Caco-2 (cell line): ENCODE data around the gene UBE2L6. TPM values are rescaled to one million over a fixed set of nuclear protein-coding genes. Genes with fewer than 3 reads are reported as not detected.

Experiments used
- BruUV-seq: library from RNA; stranded (reverse); fragments of 400-500 nt; replicated peaks from 2 replicates; lab custom pipeline; 2021; lab: Mats Ljungman, UMichigan
- CTCF ChIA-PET: fragments of 300-600 bp; sonication (Branson Sonifier 250); formaldehyde crosslinking; loops from one replicate; lab custom pipeline; 2022; ENCODE audit warnings: antibody characterized with exemption; lab: Charles Lee
- POLR2A ChIA-PET: fragments of 300-600 bp; sonication (Branson Sonifier 250); formaldehyde crosslinking; loops from one replicate; lab custom pipeline; 2022; ENCODE audit warnings: antibody characterized with exemption; lab: Charles Lee
- DNase-seq, 2 experiments: peaks; one replicate each; pipeline versions ENCODE4 v3.0.0 to v3.0.0-alpha.2; 2020 to 2022
- H3K27me3 ChIP-seq: replicated peaks from 2 replicates; pipeline ENCODE4 v1.6.0; 2011; ENCODE audit warnings: low read length; ENCODE audit not compliant: control insufficient read depth, insufficient read depth
- H3K36me3 ChIP-seq: 2 replicates; pipeline ENCODE4 v1.5.1; 2011; ENCODE audit warnings: low read length; ENCODE audit not compliant: control insufficient read depth, insufficient read depth
- H3K4me1 ChIP-seq: fragments of 250-450 bp; sonication (Bioruptor Pico); 2 replicates; pipeline ENCODE4 v1.5.1; 2020; ENCODE audit warnings: mild to moderate bottlenecking
- H3K4me3 ChIP-seq: 2 replicates; pipeline ENCODE4 v1.5.1; 2011; ENCODE audit warnings: low read depth, mild to moderate bottlenecking, control low read depth, low read length
- H3K9me3 ChIP-seq: fragments of 250-450 bp; sonication (Bioruptor Pico); 2 replicates; pipeline ENCODE4 v1.5.1; 2020; ENCODE audit warnings: mild to moderate bottlenecking, moderate library complexity
- H3K27ac Mint-ChIP-seq: one replicate; pipeline ENCODE4 v1.8.0; 2022; ENCODE audit warnings: mixed read lengths; ENCODE audit not compliant: unreplicated experiment
- H3K27me3 Mint-ChIP-seq: one replicate; pipeline ENCODE4 v1.8.0; 2022; ENCODE audit warnings: mixed read lengths; ENCODE audit not compliant: insufficient read depth, unreplicated experiment
- H3K36me3 Mint-ChIP-seq: one replicate; pipeline ENCODE4 v1.8.0; 2022; ENCODE audit warnings: mild to moderate bottlenecking, mixed read lengths; ENCODE audit not compliant: insufficient read depth, unreplicated experiment
- H3K4me1 Mint-ChIP-seq: one replicate; pipeline ENCODE4 v1.8.0; 2022; ENCODE audit warnings: low read depth, mixed read lengths; ENCODE audit not compliant: unreplicated experiment
- H3K4me3 Mint-ChIP-seq: one replicate; pipeline ENCODE4 v1.8.0; 2022; ENCODE audit warnings: mild to moderate bottlenecking, moderate library complexity, mixed read lengths; ENCODE audit not compliant: unreplicated experiment
- H3K9me3 Mint-ChIP-seq: one replicate; pipeline ENCODE4 v1.8.0; 2022; ENCODE audit warnings: mixed read lengths; ENCODE audit not compliant: unreplicated experiment
- intact Hi-C: fragments of 100-400 bp; cut with micrococcal nuclease; formaldehyde crosslinking; loops from one replicate; pipeline ENCODE4 v1.10.0; 2022; ENCODE audit not compliant: unreplicated experiment
- total RNA-seq: library from RNA; stranded (reverse); gene quantifications from 2 replicates; pipeline ENCODE4 v1.2.3, GENCODE V29; 2022
- TF ChIP-seq, protein P1 (sequence below), 2 experiments: fragments of 200-600 bp in 1 of 2; IDR thresholded peaks; 1 replicate in 1 of 2; 2 replicates in 1 of 2; pipeline versions ENCODE4 v1.5.1 to v1.8.0; 2011 to 2022; ENCODE audit warnings: antibody characterized with exemption in 1 of 2, control low read depth in 1 of 2, inconsistent platforms in 1 of 2, low read depth in 1 of 2, low read length in 1 of 2, mild to moderate bottlenecking in 1 of 2, moderate library complexity in 1 of 2; ENCODE audit not compliant: insufficient read depth in 1 of 2, severe bottlenecking in 1 of 2, unreplicated experiment in 1 of 2

The UBE2L6 gene
- total RNA-seq, 1 experiment from 2014 or later = 20.2 TPM

DNA sequence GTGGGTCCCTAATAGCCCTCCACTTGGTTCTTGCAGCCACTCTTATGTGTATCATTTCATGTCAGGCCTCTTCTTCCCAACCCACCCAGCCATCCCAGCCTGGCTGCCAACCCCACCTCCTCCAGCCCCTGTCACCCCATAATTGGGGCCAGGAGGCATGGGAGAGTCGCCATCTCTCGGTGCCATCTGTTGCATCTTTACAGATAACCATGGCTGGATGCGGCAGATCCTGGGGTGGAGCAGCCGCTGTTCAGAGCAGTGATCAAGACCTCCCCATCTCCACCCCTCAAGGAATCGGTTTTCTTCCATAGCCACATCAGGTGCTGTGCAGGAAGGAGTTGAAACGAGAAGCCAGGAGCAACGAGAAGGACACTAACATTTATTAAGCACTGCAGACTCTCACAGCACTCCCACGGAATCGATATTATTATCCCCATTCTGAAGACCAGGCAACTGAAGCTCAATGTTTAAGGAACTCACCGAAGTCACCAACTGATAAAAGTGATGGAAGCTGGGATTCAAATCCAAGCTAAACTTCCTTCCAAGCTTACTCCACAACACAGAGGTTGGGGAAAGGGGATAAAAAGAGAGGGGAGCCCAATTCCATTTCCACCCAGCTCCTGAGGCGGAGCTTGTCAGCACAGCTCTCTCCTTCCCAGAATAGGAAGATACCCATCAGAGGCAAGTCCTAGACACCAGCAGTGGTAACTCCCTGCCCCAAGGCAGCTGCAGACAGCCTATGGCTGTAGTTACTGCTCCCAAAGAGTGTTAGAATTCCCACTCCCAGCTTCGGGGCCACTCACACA, 54.6 kb downstream of the UBE2L6 start:
- no peaks in the 10 kb centered on the region for H3K4me1 Mint-ChIP-seq
- no peaks in the 10 kb centered on the region for H3K36me3 ChIP-seq
- H3K9me3 ChIP-seq = no peaks in the 10 kb centered on the region
- no peaks in the 10 kb centered on the region for H3K9me3 Mint-ChIP-seq
- H3K36me3 Mint-ChIP-seq = peaks cover 13% of the 10 kb centered on the region
- no peak overlapping the region for H3K27ac Mint-ChIP-seq
- POLR2A ChIA-PET = interaction anchor here (1.0 kb wide), 1 partner anchor 19 kb away, joined by 3 read pairs; no protein-coding TSS in a partner anchor
- TF ChIP-seq, protein P1, sequence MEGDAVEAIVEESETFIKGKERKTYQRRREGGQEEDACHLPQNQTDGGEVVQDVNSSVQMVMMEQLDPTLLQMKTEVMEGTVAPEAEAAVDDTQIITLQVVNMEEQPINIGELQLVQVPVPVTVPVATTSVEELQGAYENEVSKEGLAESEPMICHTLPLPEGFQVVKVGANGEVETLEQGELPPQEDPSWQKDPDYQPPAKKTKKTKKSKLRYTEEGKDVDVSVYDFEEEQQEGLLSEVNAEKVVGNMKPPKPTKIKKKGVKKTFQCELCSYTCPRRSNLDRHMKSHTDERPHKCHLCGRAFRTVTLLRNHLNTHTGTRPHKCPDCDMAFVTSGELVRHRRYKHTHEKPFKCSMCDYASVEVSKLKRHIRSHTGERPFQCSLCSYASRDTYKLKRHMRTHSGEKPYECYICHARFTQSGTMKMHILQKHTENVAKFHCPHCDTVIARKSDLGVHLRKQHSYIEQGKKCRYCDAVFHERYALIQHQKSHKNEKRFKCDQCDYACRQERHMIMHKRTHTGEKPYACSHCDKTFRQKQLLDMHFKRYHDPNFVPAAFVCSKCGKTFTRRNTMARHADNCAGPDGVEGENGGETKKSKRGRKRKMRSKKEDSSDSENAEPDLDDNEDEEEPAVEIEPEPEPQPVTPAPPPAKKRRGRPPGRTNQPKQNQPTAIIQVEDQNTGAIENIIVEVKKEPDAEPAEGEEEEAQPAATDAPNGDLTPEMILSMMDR (IDR thresholded peaks at IDR 0.05; ENCODE audit: insufficient read depth in 1 of 2, low read depth in 1 of 2, low read length in 1 of 2, severe bottlenecking in 1 of 2, unreplicated experiment in 1 of 2) = no peak
- H3K4me1 ChIP-seq = peaks cover 8% of the 10 kb centered on the region
- H3K4me3 ChIP-seq = no peak overlapping the region
- no peaks in the 10 kb centered on the region for H3K27me3 ChIP-seq
- peak overlapping the region; percentile 91 for H3K4me3 Mint-ChIP-seq
- CTCF ChIA-PET = interaction anchor here (1.3 kb wide), 1 partner anchor 19 kb away, joined by 13 read pairs; no protein-coding TSS in a partner anchor
- intact Hi-C loops = no loop called here
- no peak for DNase-seq
- no peaks in the 10 kb centered on the region for H3K27me3 Mint-ChIP-seq
- no TSS peak for BruUV-seq

DNA sequence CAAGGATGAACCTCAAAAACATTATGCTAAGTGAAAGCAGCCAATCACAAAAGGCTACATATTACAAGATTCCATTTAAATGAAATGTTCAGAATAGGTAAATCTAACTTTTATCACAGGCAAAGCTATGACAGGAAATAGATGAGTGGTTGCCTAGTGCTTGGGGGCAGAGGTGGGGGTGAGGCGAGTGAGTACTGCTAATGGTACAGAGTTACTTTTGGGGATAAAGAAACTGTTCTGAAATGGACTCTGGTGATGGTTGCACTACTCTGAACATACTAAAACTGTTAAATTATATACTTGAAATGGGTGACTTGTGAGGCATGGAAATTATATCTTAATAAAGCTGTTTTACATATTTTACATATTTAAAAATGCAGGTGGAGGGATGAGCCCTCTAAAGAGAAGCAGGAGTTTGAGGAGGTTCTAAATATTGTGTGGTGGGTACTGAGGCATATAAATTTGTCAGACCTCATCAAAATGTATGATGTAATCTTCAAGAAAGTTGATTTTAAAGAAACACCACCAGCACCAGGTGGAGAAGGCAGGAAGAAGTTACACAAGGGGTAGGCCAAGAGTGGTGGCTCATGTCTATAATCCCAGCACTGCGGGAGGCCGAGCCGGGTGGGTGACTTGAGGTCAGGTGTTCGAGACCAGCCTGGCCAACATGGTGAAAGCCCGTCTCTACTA, 55.6 kb downstream of the UBE2L6 start:
- Histone ChIP-seq H3K27me3 (no peaks in the 10 kb centered on the region), H3K4me1 (peaks cover 8% of the 10 kb centered on the region), H3K36me3 (no peaks in the 10 kb centered on the region), H3K4me3 (no peak overlapping the region), H3K9me3 (no peaks in the 10 kb centered on the region)
- CTCF ChIA-PET = no interaction called here
- TF ChIP-seq, protein P1 (IDR thresholded peaks at IDR 0.05; ENCODE audit: insufficient read depth in 1 of 2, low read depth in 1 of 2, low read length in 1 of 2, severe bottlenecking in 1 of 2, unreplicated experiment in 1 of 2) = no peak
- H3K4me1 Mint-ChIP-seq = no peaks in the 10 kb centered on the region
- no TSS peak for BruUV-seq
- H3K27ac Mint-ChIP-seq = no peak overlapping the region
- intact Hi-C loops = no loop called here
- no peak for DNase-seq
- no peaks in the 10 kb centered on the region for H3K27me3 Mint-ChIP-seq
- H3K36me3 Mint-ChIP-seq = peaks cover 22% of the 10 kb centered on the region
- H3K4me3 Mint-ChIP-seq = no peak overlapping the region
- H3K9me3 Mint-ChIP-seq = no peaks in the 10 kb centered on the region
- POLR2A ChIA-PET = no interaction called here

DNA sequence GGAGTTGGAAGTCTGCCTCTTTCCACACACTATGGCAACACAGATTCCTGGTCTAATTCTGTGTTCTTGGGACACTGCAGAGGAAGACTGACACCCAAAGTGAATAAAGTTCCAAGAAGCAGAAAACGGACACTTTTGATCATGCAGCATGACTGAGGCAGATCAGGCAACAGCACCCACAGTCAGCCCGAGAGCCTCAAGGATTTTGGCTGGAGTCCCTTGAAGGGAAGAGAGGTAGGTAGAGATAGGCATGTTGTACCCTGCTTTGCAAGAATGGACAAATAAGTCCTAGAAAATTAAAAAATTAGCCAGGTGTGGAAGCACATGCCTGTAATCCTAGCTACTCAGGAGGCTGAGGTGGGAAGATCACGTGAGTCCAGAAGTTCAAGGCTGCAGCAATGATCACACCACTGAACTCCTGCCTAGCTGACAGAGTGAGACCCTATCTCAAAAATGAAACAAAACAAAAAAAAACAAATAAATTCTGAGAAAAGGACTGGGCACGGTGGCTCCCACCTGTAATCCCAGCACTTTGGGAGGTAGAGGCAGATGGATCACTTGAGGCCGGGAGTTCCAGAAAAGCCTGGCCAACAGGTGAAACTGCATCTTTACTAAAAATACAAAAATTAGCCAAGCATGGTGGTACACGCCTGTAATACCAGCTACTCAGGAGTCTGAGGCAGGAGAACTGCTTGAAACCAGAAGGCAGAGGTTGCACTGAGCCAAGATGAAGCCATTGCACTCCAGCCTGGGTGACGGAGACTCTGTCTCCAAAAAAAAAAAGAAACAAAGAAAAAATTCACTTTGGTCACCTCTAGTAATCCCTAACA, 58.9 kb downstream of the UBE2L6 start:
- Mint-ChIP-seq H3K36me3 (peaks cover 39% of the 10 kb centered on the region), H3K4me1 (peaks cover 12% of the 10 kb centered on the region), H3K4me3 (no peak overlapping the region), H3K9me3 (no peaks in the 10 kb centered on the region), H3K27ac (peak overlapping the region; percentile 50), H3K27me3 (no peaks in the 10 kb centered on the region)
- H3K4me3 ChIP-seq = no peak overlapping the region
- TF ChIP-seq, protein P1 (IDR thresholded peaks at IDR 0.05; ENCODE audit: insufficient read depth in 1 of 2, low read depth in 1 of 2, low read length in 1 of 2, severe bottlenecking in 1 of 2, unreplicated experiment in 1 of 2) = no peak
- peaks cover 3% of the 10 kb centered on the region; the same call in 1 of the 2 replicates for H3K36me3 ChIP-seq
- H3K27me3 ChIP-seq = no peaks in the 10 kb centered on the region
- ChIA-PET CTCF (interaction anchor here (0.7 kb wide), 1 partner anchor 18 kb away, joined by 4 read pairs; no protein-coding TSS in a partner anchor), POLR2A (no interaction called here)
- intact Hi-C loops = no loop called here
- BruUV-seq = no TSS peak
- peaks cover 7% of the 10 kb centered on the region for H3K4me1 ChIP-seq
- H3K9me3 ChIP-seq = no peaks in the 10 kb centered on the region
- no peak for DNase-seq
